ENCODE results near the gene TSR1.
"Not testable (repeated sequence)": the region's sequence is repeated elsewhere in the genome, so short reads cannot be mapped to it uniquely, and the experiment has no call there.

Gene TSR1

DNA sequence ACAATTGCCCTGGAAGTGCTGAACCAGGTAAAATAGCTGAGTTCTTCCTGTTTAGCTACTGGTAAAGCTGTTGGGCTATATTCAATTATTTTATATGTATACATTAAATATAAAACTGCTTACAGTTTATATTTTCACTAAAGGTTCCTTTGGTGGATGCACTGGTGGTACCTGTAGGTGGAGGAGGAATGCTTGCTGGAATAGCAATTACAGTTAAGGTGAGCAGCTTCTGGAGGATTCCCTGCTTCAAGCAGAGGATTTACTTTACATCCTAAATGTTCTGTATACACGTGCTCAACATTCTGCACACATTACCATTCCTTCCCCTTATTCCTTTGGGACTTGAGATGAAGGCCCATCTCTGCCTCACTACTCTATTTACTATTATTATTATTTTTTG, 14.9 kb downstream of the TSR1 start:
- no peaks in the 10 kb centered on the region for H3K4me1 ChIP-seq
- peaks cover 30% of the 10 kb centered on the region for H3K36me3 ChIP-seq
- TF ChIP-seq, protein P1, sequence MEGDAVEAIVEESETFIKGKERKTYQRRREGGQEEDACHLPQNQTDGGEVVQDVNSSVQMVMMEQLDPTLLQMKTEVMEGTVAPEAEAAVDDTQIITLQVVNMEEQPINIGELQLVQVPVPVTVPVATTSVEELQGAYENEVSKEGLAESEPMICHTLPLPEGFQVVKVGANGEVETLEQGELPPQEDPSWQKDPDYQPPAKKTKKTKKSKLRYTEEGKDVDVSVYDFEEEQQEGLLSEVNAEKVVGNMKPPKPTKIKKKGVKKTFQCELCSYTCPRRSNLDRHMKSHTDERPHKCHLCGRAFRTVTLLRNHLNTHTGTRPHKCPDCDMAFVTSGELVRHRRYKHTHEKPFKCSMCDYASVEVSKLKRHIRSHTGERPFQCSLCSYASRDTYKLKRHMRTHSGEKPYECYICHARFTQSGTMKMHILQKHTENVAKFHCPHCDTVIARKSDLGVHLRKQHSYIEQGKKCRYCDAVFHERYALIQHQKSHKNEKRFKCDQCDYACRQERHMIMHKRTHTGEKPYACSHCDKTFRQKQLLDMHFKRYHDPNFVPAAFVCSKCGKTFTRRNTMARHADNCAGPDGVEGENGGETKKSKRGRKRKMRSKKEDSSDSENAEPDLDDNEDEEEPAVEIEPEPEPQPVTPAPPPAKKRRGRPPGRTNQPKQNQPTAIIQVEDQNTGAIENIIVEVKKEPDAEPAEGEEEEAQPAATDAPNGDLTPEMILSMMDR (IDR thresholded peaks at IDR 0.05; ENCODE audit: low read depth, low read length): no peak
- H3K4me3 ChIP-seq (ENCODE audit: low read depth, low read length): no peak overlapping the region
- H3K27me3 ChIP-seq: no peaks in the 10 kb centered on the region
- no peaks in the 10 kb centered on the region for H3K9me3 ChIP-seq
- DNase-seq: no peak

DNA sequence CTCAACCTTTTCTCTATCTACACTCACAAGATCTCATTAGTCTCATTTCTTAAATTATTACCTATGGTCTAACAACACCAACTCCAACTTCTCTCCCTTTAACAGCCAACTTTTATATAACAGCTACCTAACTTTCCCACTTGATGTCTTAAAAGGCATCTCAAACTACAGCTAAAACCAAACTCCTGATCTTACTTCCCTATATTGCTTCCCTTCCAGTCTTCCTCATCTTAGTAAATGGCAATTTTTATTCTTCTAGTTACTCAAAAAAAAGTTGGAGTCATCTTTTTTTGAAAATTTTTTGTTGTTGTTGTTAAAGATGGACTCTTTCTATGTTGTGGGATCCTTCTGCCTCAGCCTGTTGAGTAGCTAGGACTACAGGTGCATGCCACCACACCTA, 17.2 kb downstream of the TSR1 start:
- no peaks in the 10 kb centered on the region for H3K9me3 ChIP-seq
- no peaks in the 10 kb centered on the region for H3K4me1 ChIP-seq
- H3K36me3 ChIP-seq: peaks cover 13% of the 10 kb centered on the region
- DNase-seq: no peak
- TF ChIP-seq, protein P1 (IDR thresholded peaks at IDR 0.05; ENCODE audit: low read depth, low read length): no peak
- no peaks in the 10 kb centered on the region for H3K27me3 ChIP-seq
- no peak overlapping the region for H3K4me3 ChIP-seq (ENCODE audit: low read depth, low read length)

DNA sequence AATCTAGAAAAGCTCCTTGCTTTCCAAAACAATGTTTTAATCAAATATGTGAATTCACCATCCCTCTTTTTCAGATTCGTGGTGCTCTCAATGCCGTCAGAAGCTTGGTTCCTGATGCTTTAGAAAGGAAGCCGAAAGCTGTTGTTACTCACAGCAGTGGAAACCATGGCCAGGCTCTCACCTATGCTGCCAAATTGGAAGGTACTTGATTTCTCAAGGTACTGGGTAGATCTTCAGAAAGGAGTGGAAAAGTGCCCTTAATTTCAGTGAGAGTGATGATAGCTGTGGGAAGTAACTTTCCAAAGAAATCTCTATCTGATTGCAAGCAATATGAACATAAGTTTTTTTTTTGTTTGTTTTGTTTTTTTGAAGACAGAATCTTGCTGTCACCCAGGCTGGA, 18.5 kb downstream of the TSR1 start:
- Histone ChIP-seq H3K36me3 (peaks cover under 1% of the 10 kb centered on the region), H3K4me3 (ENCODE audit: low read depth, low read length) (no peak overlapping the region), H3K9me3 (no peaks in the 10 kb centered on the region), H3K27me3 (no peaks in the 10 kb centered on the region), H3K4me1 (no peaks in the 10 kb centered on the region)
- no peak for DNase-seq
- TF ChIP-seq, protein P1 (IDR thresholded peaks at IDR 0.05; ENCODE audit: low read depth, low read length): no peak

DNA sequence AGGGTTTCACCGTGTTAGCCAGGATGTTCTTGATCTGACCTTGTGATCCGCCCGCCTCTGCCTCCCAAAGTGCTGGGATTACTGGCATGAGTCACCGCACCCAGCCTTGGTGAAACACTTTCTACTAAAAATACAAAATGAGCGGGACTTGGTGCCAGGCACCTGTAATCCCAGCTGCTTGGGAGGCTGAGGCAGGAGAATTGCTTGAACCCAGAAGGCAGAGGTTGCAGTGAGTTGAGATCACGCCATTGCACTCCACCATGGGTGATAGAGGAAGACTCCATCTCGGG, 19.4 kb downstream of the TSR1 start:
- not testable (repeated sequence) for H3K27me3 ChIP-seq; H3K4me1 ChIP-seq; H3K9me3 ChIP-seq; H3K4me3 ChIP-seq (ENCODE audit: low read depth, low read length); DNase-seq; H3K36me3 ChIP-seq

DNA sequence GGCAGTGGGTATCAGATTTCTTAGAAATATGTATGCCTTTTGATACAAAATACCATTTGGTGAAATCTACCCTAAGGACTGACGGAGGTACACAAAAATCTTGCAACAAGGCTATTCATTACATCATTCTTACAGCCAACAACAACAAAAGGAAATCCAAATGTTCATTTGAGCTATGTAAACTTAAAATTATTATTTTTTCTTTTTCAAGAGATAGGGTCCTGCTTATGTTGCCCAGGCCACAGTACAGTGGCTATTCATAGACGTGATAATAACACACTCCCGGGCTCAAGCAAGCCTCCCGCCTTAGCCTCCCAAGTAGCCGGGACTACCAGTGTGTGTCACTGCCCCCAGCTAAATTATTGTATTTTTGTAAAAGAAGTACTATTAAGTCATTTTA, 23.5 kb downstream of the TSR1 start:
- TF ChIP-seq, protein P1 (IDR thresholded peaks at IDR 0.05; ENCODE audit: low read depth, low read length): no peak
- no peaks in the 10 kb centered on the region for H3K36me3 ChIP-seq
- no peaks in the 10 kb centered on the region for H3K27me3 ChIP-seq
- H3K9me3 ChIP-seq: no peaks in the 10 kb centered on the region
- DNase-seq: no peak
- no peaks in the 10 kb centered on the region for H3K4me1 ChIP-seq
- no peak overlapping the region for H3K4me3 ChIP-seq (ENCODE audit: low read depth, low read length)

DNA sequence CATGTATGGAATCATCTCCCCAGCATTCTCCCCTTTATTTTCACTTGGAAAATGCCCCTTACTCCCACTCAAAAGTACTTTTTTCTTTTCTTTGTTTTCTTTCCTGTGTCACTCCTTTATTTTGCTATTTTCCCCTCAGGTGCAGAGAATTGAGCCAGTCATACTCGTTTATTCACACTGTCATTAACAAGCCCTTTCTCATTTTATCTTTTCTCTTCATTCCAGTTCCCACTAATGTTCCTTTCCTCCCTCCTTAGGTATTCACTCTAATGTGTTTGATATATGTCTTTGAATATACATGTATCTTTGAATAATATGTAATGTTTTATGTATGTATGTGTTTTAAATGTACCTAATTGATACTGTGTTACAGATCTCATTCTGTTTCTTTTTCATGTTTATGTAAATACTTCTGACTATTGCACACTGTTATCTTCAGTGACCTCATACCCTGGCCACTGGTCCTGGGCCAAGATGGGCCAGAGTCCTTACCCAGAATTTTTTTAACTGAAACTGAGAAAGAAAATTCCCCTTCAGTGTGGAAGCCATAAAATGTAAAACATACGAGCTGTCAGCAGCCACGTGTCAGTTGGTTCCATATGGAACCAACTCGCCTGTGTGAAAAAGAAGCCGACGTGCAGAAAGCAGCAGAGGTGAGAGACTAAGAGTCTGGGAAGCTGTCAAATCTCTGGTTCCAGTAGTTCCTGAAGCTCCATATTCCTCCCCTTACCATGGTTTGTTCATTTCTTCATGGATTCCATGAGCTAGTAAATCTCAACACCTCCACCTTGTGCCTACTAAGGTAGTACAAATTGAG, 26.7 kb downstream of the TSR1 start:
- H3K36me3 ChIP-seq: no peaks in the 10 kb centered on the region
- DNase-seq: no peak
- H3K27me3 ChIP-seq: no peaks in the 10 kb centered on the region
- H3K4me3 ChIP-seq (ENCODE audit: low read depth, low read length): no peak overlapping the region
- no peaks in the 10 kb centered on the region for H3K4me1 ChIP-seq
- H3K9me3 ChIP-seq: no peaks in the 10 kb centered on the region
- TF ChIP-seq, protein P1 (IDR thresholded peaks at IDR 0.05; ENCODE audit: low read depth, low read length): no peak
